NCI-H510A treated with DMSO at 0.1 percent for 48 hours (cell line): ENCODE data around the gene NEDD4.
A peak's percentile ranks its signal among the peaks of the same experiment; 100 is the strongest.
"Not testable (repeated sequence)": the region's sequence is repeated elsewhere in the genome, so short reads cannot be mapped to it uniquely, and the experiment has no call there.

ENCODE experiments used
- DNase-seq: peaks from one replicate; lab custom pipeline; 2025; lab: John Stamatoyannopoulos, UW

The NEDD4 gene

DNA sequence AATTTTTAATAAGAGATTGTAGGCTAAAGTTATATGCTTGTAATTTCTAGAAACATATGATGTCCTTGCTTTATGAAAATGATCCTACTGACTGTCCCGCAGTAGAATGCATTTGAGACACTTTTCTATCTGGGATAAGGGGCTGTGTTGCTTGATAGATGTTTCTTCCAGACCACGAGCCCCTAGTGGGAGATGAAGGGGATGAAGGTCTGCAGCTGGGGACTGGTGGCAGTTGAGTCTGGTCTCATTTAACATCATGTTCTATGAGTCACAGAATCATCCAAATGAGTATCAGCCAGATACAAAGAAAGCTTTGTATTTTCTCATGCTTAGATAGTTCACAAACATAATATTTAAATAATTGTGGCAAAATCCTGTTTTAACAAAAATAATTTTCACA is 166.2 kb downstream of the NEDD4 start:
- no peak for DNase-seq

DNA sequence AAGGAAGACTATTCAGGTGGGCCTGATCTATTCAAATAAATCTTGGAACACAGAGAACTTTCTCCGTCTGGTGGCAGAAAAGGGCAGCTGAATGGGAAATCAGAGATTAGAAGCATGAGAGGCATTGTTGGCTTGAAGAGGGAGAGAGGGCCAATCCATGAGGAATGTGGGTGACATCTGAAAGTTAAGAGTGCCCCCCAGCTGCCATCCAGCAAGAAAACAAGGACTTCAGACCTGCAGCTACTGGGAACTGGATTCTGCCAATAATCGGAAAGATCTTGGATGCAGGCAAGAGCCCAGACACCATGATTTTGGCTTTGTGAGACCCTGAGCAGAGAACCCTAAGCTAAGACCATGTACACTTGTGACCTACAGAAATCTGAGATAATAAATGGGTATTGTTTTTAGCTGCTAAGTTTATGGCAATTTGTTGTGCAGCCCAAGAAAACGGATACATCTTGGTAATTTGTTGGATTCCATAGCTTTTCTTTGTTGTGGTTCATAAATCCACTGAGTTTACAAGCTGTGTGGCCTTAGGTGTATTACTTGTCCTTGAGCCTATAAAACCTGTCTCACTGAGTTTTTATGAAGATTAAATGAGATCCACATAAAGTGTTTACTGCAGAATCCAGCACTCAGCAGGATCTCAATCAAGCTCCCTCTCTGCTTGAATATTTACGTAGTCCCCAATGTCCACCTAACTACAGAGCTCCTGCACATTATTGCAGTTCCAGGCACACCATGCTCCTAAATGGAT is 168.4 kb downstream of the NEDD4 start:
- DNase-seq = no peak

DNA sequence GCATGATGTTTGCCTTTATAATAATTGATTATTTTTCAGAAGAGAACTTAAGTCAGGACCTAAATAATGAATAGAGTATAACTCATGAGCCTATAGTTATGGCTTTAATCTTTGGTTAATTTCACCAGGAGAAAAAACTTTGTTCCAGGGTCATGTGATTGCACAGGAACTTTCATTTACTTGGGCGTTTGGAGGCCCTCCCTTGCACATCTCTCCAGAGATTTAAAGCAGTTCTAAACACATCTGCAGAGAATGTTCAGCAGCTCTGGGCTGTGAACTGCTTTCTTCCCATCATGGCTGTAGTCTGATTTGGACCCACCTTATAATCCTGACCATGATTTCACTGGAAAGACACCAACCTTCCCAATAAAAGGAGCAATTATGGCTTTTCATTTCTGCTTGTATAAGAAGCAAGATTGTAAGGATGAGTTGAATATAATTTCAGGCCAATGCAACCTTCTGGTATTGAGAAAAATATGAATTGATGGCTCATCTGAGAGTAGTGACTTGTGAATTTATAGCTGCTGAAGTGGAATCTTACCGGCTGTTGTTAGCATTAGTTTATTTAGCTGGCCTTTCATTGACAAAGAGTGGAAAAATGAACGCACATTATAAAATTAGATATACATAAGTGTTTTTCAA is 169.6 kb downstream of the NEDD4 start:
- DNase-seq = no peak

DNA sequence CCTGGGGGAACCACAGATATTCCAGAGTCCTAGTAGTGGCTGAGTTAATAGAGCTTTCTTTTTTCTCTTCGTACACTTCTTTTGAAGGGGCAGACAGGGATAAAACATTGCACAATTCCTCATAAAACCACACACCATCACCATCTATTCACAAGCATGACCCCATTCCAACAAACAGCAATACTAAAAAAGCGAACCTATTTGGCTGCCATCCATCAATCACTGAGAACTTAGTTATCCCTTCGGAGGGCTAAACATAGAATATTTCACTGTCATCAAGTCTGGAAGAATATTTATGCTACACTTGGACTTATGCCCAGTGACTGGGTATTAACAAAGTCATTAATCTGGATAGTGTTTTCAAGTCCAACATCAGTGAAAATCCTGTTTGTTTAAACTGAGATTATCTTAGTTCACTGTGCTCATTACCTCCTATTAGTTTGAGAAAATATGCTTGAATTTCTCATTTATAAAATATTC is 170.2 kb downstream of the NEDD4 start:
- no peak for DNase-seq

DNA sequence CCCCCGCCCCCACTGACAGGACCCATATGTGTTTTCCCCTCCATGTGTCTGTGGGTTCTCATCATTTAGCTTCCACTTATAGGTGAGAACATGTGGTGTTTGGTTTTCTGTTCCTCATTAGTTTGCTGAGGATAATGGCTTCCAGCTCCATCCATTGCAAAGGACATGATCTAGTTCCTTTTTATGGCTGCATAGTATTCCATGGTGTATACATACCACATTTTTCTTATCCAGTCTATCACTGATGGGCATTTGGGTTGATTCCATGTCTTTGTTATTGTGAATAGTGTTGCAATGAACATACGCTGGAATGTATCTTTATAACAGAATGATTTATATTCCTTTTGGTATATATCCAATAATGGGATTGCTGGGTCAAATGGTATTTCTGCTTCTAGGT is 171.7 kb downstream of the NEDD4 start:
- not testable (repeated sequence) for DNase-seq

DNA sequence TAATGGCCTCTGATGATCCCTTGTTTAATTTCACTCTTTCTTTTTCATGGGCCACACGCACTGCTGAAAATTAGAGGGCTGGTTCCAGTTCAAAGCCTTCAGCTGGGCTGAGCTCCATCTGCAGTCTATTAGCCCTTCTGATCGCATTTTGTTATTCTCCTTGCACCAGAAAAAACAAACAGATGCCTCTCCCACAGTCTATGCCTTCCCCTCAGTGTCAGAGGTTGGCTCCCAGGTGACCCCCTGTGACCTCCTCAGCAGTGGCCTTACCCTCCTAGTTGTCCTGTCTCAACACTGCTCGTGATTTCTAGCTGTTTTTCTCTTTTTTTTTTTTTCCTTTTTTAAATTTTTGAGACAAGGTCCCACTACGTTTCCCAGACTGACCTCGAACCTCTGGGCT is 173.4 kb downstream of the NEDD4 start:
- DNase-seq = no peak

DNA sequence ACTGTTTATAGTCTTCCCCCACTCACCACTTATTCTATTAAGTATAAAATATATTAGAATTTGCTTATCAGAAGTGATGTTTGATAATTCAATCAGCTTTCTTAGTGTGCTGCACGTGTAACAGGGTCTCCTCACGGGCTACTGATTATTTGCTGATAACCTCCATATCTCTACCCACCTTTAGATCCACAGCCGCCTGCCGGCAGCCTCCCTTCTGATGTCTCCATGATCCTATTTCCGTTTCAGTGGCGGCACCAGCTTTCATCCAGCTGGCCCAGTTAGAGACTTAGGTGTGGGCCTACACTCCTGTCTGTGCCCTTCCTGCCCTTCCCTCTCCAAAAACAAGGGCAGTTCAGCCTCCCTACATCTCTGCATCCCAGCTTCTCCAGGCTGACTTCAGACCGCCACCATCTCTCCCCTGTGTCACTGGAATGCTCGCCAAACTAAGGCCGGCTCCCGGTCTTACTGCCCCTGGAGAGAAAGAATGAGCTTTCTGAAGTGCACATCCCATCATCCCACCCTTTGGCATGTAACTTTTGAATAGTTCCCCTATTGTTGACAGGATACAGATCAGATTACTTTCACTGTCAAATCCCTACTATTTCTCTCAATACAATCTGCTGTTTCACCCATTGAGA is 173.9 kb downstream of the NEDD4 start:
- no peak for DNase-seq

DNA sequence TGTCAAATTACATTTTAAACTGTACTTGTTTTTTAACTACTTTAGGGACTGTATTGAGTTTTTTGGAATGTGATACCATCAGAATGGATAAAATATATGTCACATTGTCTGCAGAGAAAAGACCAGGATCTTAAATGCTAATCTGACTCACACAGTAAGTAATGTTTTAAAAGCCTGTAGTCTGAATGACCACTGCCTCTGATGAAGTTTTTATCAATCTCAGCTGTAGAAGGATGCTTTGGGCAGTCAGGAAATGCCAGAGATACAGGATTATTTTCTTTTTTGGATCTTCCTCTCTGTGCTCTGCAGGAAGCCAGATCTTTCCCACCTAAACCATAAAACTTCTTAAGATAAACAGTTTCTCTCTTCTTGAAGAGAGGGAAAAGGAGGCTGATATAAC is 177.4 kb downstream of the NEDD4 start:
- DNase-seq = no peak

DNA sequence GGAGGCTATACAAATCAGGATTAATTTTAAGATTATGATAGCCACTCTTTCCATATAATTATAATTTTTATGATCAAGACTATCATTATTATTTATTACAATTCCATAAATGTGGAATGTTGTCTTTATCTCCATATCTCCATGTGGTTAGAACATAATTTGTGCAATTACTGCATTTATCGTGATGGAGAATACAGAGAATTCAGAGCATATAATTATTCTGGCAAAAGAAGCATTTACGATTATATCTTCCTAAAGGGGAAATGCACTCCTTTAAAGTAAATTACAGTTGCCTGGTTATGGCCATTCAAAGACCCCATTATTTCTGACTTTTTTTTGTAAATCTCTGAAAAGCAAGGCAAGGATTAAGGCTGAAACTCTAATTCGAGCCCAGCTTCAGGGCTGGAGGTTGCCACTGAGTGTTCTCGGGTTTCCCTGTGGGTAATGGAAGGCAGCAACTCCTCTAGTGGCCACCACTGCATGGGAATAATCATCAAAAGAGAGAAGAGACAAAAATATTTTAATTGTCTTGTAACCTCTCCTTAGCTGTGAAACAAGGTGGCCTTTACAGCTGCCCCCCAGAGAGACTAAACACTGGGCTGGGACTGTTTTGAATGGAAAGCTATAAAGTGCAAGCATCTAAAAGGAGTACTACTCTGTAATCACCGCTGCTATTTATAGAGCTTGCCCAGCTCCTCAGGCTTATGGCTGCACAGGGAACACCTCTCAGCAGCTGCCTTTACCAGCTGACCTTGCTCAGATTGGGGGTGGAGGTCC is 190.6 kb downstream of the NEDD4 start:
- no peak for DNase-seq

DNA sequence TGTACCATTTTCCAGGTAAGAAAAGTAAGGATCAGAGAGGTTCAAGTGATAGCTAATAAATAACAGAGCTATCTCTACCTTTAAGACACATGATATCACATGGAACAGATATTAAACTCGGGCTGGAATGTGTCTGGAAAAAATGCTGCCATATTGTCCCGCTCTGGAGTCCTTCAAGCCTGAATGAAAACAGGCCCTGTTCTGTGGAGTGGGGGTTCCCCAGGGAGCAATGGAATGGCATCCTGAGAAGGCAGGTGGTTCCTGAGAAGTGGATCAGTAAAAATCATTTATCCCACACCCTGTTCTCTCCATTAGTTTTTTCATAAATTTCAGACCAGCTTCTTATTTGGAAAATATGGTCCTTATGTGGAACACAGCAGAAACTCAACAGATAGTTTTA is 193.2 kb downstream of the NEDD4 start:
- DNase-seq = no peak

DNA sequence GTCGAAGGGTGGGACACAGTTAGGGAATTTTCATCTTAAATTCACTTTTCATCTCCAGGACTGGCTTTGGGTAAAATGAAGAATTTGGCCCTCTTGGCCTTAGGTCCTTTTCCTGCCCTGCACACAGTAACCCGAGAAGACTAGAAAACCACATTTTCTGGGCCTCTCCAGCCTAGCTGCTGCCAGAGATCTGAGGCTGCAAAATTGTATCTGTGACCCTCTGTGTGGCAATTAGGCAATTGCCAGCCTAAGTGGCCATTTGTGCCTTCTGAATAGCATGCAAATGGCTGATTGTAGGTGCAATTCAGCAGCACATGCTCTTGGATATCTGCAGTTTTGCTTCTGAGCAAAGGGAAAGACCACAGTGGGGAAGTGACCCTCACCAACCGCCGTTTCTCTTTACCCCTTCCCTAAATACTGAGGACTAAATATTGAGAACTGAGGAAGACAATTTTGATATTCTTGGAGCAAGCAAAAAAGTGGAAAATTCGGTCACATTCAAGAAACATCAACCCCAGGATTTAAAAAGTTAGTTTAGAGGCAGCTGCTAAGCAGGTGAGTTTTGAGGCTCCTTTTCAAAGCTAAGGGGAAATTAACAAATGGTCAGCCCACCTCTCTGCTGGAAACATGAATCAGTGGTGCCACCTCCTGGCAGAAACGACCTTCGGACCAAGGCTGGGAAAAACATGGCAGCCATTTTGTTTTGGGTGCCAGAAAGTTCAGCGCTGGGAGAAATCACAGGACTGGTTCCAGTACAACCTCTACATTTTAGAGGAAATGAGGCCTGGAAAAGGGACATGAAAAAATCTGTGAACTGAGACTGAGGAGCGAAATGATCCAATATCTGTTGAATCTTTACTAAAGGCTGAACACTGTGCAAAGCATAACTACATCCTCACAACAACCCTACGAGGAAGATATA is 193.9 kb downstream of the NEDD4 start:
- DNase-seq = peak; percentile 44

DNA sequence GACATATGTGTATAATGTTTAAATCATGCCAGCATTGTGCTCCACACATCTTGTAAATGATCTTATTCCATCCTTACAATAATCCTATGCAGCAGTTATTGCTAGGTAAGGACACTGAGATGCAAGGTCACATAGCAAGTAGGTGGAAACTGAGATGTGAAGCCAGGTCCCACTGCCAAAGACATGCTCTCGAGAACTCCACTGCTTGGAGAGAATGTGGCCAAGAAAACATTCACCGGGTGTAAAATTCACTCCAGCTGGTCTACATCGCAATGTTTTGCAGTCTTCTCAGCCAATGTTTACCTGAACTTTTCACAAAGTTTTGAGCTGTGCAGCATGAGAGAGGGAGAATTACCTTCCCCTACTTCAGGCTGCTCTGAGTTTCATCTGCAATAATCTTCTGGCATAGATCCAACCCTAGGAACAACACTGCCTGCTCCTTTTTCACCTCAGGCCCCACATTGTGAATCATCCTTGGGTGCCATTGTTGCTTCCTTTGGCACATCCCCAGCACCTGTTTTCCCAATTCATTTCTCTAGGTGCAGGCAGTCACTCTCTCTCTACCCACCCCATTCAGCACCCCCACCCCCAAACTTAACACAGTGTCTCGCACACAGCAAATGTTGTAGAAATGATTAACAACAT is 197.0 kb downstream of the NEDD4 start:
- DNase-seq = no peak

DNA sequence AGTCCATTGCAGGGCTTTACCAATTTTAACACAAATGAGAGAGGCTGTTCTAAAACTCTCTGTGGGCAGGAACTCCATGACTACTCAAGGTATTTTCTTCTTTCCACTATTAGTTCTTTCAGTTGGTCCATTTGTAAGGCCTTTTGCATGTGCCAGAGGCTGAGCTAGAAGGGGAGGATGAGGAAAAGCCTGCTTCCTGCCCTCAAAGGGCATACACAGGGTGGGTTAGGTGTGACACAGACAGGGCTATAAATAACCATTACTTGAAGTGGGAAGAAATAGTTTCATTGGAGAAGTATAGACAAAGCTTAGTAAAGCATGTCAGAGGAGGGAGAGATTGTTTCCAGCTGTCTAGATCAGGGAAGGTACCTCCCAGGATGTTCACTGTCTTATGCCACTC is 198.4 kb downstream of the NEDD4 start:
- no peak for DNase-seq

DNA sequence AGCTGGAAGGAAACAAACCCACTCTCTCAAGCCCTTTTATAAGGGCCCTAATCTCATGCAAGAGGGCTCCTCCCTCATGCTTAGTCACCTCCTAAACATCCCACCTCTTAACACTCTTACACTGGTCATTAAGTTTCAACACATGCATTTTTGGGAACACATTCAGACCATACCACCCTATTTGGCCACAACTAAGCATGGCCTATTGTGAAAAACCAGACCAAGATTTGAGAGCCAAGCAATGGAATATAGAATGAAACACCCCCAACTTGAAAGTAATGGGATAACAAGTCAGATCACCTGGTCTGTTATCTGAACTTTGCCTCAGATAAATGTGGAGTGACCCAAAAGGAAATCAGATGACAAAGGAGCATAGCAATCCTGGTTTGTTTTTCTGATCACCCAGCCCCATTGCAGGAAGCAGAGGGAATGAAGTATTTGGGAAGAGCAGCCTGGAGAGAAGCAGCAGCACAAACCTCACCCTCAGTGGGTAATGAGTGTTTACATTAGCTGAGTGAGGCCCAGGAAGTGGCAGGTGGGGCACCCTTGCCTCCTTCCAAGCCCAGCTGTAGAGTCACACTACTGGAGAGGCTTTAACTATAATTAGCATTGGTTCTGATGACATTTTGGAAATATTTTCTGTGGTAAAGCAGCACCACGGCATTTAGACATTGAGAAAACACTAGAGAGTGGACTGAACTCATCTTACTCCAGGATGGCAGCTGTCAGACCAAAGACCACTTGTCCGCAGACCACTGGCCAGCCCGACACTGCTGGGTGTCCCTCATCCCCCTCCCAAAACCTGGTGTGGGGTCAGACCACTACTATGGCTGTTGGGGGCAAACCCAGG is 201.6 kb downstream of the NEDD4 start:
- peak; percentile 82 for DNase-seq

DNA sequence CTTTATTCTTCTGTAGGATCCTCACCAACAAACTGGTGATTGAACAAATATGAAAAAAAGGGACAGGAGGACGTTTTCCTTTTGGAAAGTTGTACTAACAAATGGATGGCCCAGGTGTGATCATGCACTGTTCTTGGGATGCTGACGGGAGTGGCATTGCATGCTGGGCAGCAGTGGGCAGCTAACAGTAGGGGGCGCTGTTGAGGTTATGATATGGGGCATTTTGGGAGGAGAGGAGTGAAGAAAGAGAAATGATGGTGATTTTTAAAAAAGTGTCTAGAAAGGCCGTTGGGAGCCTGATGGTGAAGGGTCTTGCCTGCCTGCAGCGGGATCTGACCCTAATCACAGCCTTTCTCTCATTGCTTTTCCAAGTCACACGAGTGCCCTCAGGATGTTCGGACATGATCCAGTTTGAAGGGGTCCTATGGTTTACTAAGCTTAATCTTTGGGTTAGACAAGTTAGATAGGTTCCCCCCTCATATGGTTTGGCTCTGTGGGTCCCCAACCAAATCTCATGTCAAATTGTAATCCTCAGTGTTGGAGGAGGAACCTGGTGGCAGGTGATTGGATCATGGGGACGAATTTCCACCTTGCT is 204.2 kb downstream of the NEDD4 start:
- no peak for DNase-seq

DNA sequence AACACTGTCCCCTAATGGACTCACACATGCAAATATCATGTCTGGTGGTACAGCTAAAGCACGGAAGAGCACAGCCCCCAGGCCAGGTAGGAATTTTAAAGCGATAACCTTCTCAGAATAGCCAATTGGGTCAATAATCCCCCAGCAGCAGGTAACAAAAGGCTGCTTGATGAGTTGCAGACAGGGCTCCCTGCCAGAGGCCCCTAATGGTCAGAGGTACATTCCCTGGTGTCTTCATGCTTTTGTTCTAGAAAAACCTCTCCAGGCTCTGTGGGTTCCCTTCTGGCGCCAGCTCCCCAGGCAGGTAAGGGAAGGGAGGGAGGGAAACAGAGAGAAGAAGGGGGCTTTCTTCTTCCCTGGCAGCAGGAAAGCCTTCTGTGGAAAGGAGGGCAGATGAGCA is 207.1 kb downstream of the NEDD4 start:
- DNase-seq = no peak

DNA sequence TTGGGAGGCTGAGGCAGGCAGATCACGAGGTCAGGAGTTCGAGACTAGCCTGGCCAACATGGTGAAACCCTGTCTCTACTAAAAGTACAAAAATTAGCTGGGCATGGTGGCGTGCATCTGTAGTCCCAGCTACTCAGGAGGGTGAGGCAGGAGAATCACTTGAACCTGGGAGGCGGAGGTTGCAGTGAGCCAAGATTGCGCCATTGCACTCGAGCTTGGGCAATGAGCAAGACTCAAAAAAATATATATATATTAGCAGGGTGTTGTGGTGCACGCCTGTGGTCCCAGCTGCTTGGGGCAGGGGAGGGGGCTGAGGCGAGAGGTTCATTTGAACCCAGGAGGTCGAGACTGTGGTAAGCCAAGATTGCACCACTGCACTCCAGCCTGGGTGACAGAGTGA is 207.8 kb downstream of the NEDD4 start:
- not testable (repeated sequence) for DNase-seq

DNA sequence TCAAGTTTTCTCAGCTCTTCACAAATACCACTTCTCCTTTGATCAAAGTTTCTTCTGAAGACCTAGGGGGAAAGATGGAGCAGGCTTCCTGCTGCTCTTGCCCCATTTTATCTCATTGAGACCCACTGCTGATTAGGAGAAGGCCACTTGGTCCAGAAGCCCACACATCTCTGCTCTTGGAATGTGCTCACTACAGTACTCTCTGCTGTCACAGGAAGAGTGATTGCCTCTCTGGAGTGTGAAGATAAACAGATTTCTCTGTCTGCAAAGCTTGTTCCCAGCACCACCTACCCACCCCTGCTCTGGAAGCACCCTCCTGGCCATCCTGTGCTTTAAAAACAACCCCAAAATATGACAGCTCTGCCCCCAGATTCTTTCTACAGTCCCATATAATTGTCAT is 209.1 kb downstream of the NEDD4 start:
- peak; percentile 14 for DNase-seq

DNA sequence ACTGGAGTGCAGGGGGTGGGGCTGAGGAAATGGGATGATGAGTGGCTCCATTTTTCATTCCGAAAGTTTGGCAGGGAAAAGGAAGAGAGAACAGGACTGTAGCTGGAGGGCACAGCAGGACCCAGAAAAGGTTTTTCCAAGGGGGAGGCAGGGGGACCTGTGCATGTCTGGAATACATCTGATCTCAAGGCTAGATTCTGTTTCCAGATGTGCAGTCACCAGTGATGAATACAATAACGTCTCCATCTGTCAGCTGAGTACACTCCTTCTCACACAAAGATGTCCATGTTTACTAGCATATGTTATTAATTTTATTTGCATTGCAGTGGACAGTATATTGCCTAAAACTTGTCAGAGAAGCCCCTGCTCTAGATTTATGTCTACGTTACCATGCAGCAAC is 210.5 kb downstream of the NEDD4 start:
- no peak for DNase-seq

DNA sequence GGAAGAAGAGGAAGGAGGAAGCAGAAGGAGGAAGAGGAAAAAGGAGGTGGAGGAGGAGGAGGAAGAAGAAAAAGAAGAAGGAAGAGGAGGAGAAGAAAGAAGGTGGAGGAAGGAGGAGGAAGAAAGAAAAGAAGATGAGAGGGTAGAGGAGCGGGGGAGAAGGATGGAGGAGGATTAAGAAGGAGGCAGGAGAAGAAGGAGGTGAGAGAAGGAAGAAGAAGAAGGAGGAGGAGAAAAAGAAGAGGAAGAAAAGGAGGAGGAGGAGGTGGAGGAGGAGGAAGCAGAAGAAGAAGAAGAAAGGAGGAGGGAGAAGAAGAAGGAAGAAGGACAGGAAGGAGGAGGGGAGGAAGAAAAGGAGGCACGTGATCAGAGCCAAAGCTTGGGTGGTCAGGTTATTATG is 213.1 kb downstream of the NEDD4 start:
- no peak for DNase-seq
